ENCODE results near the gene MYO1E.

DNA sequence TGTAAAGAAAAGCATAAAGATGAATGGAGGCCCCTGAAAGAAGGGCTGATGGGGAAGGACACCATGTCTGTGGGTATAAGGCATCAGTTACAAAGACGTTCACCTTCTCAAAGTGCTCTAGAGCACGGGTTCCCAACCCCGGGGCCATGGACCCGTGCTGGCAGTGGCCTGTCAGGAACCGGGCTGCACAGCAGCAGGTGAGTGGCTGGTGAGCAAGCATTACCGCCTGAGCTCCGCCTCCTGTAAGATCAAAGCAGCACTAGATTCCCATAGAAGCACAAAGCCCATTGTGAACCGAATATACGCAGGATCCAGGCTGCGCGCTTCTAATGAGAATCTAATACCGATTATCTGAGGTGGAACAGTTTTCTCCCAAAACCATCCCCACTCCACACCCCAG, 25.7 kb downstream of the MYO1E start:
- TF ChIP-seq, protein P1, sequence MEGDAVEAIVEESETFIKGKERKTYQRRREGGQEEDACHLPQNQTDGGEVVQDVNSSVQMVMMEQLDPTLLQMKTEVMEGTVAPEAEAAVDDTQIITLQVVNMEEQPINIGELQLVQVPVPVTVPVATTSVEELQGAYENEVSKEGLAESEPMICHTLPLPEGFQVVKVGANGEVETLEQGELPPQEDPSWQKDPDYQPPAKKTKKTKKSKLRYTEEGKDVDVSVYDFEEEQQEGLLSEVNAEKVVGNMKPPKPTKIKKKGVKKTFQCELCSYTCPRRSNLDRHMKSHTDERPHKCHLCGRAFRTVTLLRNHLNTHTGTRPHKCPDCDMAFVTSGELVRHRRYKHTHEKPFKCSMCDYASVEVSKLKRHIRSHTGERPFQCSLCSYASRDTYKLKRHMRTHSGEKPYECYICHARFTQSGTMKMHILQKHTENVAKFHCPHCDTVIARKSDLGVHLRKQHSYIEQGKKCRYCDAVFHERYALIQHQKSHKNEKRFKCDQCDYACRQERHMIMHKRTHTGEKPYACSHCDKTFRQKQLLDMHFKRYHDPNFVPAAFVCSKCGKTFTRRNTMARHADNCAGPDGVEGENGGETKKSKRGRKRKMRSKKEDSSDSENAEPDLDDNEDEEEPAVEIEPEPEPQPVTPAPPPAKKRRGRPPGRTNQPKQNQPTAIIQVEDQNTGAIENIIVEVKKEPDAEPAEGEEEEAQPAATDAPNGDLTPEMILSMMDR (conservative IDR thresholded peaks at IDR 0.05; ENCODE audit: low read length), result no peak
- no peak for TF ChIP-seq EZH2phosphoT487 (IDR thresholded peaks at IDR 0.05; ENCODE audit: borderline replicate concordance, low read depth, low read length)

Measured in OCI-LY7 (cell line).